GM19468 (cell line): Measurements from ENCODE around the gene OIT3.

Experiments used
- ATAC-seq: cut with Tn5 transposase; IDR thresholded peaks from one replicate; pipeline ENCODE4 v1.9.1; 2021; ENCODE audit warnings: mild to moderate bottlenecking, moderate library complexity, moderate number of reproducible peaks; ENCODE audit not compliant: unreplicated experiment; ENCODE audit errors: extremely low read depth

The OIT3 gene

DNA sequence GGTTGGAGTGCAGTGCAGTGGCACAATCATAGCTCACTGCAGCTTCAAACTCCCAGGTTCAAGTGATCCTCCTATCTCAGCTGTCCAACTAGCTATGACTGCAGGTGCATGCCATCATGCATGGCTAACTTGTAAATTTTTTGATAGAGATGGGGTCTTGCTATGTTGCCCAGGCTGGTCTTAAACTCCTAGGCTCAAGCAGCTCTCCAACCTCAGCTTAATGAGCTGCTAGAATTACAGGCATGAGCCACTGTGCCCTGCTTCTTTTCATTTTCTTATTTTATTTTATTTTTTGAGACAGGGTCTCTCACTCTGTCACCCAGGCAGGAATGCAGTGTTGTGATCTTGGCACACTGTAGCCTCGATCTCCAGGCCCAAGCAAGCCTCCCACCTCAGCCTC is 53.4 kb downstream of the OIT3 start:
- ATAC-seq: no peak

DNA sequence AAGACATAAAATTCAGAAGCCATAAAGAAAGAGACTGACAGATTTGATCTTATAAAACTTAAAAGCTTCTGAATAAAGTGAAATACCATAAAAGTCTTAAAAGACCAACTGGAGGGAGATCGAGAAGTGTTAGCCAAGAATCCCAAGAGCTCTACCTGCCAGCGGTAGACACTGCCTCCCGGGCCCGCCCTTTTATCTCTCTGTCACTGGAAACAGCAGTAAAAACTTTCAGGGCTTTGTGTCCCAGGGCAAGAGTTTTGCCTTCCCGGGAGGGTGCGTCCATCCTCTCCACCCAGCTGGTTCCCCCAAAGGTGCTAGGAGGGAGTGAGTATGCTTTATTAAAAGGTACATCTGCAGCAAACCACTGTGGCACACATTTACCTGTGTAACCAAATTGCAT is 55.2 kb downstream of the OIT3 start:
- ATAC-seq: no peak

- no peak for ATAC-seq
Measured at GRCh38 chr10:72951760-72952159, 58.2 kb downstream of the OIT3 start.

- ATAC-seq: no peak
Measured at GRCh38 chr10:72952189-72952588, 58.6 kb downstream of the OIT3 start.

- no peak for ATAC-seq
Measured at GRCh38 chr10:72952642-72953158, 59.2 kb downstream of the OIT3 start.

DNA sequence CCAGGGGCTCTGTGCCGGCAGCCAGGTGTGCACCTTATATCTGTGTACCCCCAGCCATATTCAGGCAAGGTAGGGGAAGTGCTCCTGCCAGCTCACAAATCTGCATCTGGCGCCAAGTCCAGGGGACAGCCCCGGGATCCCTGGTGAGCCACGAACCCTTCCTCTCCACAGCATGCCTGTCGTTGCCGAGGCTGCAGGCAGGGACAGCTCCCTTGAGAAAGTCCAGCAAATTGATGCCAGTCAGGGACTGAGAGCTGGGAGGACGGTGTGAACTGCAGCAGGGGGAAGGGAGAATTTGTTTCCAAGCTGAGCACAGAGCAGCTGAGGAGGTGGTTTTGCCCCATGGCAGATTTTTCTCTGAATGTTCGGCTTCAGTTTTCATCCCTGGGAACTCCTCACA is 60.1 kb downstream of the OIT3 start:
- ATAC-seq: no peak

DNA sequence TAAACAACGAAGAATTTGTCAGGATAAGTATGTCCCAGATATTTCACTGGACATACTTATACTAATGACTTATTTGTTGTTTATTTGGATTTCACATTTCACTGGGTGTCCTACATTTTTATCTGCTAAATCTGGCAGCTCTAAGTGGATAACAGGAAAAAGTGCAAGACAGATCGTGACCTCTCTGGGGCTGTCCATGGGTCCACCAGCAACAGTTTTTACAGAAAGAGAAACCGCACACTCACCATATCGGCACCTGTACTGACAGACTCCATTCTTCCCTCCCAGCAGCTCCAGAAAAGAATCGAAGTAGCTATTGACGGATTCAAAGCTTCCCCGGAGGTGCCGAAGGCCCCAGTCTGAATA is 60.7 kb downstream of the OIT3 start:
- no peak for ATAC-seq

- no peak for ATAC-seq
Measured at GRCh38 chr10:72954596-72955554, 61.3 kb downstream of the OIT3 start, which contains the start of gene PLA2G12B. PLA2G12B (minus strand) TSS chr10:72954806; CDS start chr10:72954685, 121 bp downstream.

DNA sequence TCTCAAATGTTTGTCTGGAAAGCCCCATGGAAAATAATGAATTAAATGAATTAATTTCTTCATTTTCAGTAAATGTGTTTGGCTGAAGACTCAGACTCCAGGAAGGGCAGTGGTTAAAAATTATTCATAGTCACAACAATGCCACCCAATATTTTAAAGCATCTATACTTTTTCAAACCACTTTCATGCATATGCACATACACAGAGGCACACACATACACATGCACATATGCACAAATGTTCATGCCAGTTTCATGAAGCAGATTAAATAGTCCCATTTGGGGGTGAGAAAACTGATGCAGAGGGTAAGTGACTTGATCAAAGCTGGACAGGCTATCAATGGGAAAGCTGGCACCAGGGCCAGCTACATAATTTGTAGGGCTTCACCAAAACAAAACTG is 62.5 kb downstream of the OIT3 start:
- ATAC-seq: no peak

- ATAC-seq: no peak
Measured at GRCh38 chr10:72976886-72977285, 83.3 kb downstream of the OIT3 start.

- ATAC-seq: no peak
Measured at GRCh38 chr10:72979709-72980108, 86.2 kb downstream of the OIT3 start.

- ATAC-seq: no peak
Measured at GRCh38 chr10:72980348-72980747, 86.8 kb downstream of the OIT3 start.

DNA sequence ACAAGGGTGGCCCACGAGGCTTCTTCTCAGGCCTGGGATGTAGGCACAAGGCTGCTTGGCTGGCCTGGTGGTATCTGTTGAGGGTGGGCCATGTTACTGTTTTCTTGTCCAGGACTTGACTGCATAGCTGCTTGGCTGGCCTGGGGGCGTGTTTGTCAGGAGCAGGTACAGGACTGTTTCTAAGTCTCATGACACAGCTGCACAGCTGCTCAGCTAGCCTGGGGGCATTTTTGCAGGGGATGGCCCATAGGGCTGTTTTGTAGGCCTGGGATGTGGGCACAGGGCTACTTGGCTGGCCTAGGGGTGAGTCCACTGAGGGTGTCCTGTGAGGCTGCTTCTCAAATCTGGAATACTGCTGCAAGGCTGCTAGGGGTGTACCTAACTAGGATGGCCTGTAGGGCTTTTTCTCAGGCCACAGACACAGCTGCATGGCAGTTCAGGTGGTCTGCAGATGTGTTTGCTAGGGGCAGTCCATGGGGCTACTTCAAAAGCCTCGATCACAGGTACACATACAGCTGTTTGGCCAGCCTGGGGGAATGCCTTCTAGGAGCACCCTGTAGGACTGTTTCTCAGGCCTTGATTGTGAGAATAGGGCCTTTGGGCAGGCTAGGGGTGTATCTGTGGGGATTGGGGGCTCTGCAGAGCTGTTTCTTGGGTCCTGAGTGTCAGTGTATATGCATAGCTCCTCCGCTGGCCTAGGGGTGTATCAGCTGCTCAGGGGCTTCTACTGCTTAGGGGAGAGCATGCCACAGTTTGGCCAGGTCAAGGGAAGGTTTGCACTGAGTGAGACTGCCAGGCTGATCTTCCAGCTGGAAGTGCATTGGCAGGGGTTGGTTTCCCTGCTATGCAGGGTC is 87.7 kb downstream of the OIT3 start:
- ATAC-seq: no peak

- no peak for ATAC-seq
Measured at GRCh38 chr10:72981882-72982529, 88.5 kb downstream of the OIT3 start.
